Lower leg skin (tissue), 3 donors: ENCODE measurements around the gene ACSL1.

ENCODE experiments used
- CTCF ChIP-seq, 3 donors: fragments of 450-650 bp; IDR thresholded peaks; one replicate each; pipeline ENCODE4 v1.5.1; 2016; ENCODE audit warnings: antibody characterized with exemption in 3 of 3, mild to moderate bottlenecking in 3 of 3, moderate library complexity in 2 of 3
- POLR2A ChIP-seq, 2 donors: fragments of 450-650 bp; IDR thresholded peaks; one replicate each; pipeline ENCODE4 v1.6.1; 2016 to 2017; ENCODE audit warnings: antibody characterized with exemption in 2 of 2, mild to moderate bottlenecking in 1 of 2, moderate library complexity in 1 of 2

GRCh38 chr4:184722798-184723197 lies 103.0 kb downstream of the ACSL1 start:
- no peak for TF ChIP-seq CTCF (IDR thresholded peaks at IDR 0.05)
- no peak for TF ChIP-seq POLR2A (IDR thresholded peaks at IDR 0.05)
